ENCODE data around the gene EDEM3.
"Not testable (repeated sequence)": the region's sequence is repeated elsewhere in the genome, so short reads cannot be mapped to it uniquely, and the experiment has no call there.

EDEM3 gene

DNA sequence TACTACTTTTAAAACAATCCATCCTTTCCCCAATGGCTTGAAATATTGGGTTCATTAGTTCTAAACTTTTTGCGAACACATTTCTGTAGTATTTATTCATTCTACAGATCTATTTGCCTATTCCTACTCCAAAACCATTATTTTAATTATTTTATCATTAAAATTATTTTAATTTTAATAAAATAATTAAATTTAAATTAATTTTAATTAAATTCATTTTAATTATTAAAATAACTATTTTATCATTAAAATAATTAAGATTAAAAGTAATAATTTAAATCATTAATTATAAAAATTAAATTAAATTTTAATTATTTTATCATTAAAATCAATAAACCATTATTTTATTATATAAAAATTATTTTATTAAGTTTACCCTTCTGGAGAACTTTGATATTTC lies 15.6 kb downstream of the EDEM3 start:
- DNase-seq = no peak

DNA sequence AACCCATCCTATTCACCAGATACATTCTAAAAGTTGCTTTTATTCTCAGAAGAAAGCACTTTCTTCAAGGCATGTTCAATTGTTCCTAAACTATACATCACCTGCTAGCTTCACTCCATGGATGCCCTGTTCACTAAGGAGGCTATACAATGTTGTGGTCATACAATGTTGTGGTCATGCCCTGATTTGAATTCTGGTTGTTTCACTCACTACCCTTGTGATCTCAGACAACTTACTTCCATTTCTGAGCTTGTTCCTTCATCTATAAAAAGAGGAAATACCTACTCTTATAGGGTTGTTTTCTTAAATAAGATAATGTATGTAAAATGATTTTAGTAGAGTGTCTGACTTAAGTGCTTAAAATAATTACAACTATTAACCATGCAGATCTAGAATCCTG lies 19.7 kb downstream of the EDEM3 start:
- DNase-seq = peak; percentile 18

DNA sequence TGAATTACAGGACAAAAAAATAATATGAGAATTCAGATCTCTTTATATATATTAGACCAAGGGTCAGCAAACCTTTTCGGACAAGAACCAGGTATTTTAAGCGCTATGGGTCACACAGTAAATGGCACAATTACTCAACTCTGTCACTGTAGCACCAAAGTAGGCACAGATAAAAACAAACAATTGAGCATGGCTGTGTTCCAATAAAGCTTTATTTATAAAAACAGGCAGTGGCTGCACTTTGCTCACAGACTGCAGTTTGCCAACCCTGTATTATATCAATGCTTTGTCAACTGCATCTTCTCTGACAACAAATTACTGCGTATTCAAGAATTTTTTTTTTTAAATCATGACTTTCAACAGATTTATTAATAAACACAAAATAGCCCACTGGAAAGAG lies 29.8 kb downstream of the EDEM3 start:
- DNase-seq = no peak

DNA sequence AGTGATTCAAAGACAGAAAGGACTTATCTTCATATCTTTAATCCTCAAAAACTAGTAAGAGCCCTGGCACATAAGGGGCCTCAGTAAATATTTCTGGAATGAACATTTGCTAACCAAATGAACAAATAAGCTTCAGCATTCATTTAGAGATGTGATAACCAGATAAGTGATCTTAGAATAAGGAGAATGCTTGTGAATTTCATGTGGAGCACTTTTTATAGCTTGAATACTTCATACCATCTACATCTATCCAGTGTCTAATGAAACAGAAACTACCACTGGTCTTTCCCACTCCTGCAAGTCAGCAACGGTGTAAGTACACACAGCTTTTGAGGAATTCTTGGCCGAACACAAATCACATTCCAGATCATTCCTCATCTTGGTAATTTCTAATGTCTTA lies 38.5 kb downstream of the EDEM3 start:
- no peak for DNase-seq

- DNase-seq = no peak
Observed at GRCh38 chr1:184709418-184709817, 45.2 kb downstream of the EDEM3 start.

DNA sequence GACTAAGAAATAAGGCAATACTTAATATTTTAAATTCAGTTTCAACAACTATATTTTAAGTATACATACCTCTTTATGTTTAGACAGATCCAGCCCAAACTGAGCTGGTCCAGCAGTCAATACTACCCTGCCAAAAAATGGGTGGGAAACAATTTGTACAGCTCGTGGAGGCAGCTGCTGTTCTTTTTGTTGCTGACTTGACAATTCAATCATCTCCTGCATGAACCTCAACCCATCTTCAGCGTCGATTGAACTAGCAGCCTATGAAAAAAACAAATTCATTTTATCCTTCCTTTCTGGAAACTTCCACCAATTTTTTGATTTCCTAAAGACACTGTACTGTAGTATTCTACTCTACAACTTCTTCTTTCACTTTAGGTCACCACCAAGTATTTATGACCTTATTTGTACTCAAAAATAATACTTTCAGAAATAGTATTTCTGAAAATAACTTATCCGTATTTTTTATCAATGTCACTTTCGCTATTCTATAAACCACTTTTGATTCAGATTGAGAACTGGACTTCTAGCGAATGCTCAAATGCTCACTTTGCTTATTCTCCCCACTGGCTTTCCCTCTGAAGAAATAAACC lies 46.5 kb downstream of the EDEM3 start:
- no peak for DNase-seq

DNA sequence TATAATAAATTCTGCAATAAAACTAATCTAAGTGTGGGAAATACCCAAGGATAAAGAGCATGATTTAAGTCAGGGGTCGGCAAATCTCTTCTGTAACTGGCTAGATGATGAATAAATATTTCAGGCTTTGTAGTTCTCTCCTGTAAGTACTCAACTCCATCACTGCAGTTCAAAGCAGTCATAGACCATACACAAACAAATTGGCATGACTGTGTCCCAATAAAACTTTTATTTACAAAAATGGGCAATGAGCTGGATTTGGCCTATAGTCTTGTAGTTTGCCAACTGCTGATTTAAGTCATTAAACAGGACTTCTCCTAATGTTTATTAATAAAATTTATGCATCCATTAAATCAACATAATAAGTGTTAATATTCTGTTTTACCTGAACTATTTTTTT lies 49.4 kb downstream of the EDEM3 start:
- no peak for DNase-seq

DNA sequence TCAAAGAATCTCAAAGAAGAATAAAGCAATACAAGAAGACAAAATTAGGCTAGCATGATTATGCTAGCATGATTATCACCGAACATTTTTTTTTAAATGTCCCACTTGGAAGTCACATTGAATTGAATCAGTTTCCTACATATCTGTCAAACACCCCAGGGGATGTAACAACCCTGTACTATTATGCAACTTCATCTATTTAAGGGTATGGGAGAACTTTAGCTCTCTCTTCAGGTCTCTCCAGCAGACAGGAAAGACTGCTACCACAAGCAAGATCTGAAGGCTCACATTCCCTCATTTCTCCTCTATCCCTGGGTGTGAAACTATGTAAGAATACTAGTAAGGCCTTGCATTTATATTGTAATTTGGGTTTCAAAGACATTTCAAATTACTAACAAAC lies 52.8 kb downstream of the EDEM3 start:
- DNase-seq = no peak

- DNase-seq = peak; percentile 6
Observed at GRCh38 chr1:184698969-184699368, 55.7 kb downstream of the EDEM3 start.

DNA sequence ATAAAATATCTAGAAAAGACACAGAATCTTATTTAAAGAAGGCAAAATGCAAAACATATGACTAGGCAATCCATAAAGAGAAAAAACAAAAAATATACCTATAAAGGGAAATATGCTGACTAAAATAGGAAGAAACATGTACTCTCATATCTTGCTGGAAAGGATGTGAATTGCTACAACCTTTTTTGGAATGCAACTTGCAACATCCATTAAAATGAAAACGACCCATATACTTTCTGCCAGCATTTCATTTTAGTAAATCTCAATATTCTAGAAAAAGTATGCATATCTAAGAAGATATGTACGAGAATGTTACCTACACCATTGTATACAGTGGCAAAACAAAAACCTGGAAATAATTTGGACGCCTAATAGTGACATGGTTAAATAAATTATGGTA lies 56.6 kb downstream of the EDEM3 start:
- no peak for DNase-seq

- no peak for DNase-seq
Observed at GRCh38 chr1:184696403-184696802, 58.3 kb downstream of the EDEM3 start.

GRCh38 chr1:184695023-184695422 lies 59.6 kb downstream of the EDEM3 start:
- DNase-seq = no peak

DNA sequence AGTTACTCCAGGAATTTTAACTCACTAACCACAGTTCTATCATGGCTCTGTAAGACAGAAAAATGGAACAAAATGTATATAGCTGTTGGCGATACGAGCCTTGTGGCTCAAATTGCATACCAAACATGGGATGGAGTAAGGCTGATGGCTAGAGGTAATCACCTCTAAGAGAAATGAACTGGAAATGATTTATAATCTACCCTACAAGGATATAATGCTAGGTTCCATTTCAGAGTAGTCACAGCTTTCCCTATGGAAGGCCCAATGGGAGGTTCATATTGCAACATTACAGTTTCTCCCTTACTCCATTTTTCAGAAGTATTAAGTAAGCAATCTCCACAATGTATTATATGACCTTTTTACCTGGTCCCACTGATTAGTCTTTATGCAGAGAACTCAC lies 61.6 kb downstream of the EDEM3 start:
- no peak for DNase-seq

GRCh38 chr1:184691719-184692324 lies 62.8 kb downstream of the EDEM3 start:
- peak; percentile 63 for DNase-seq

- DNase-seq = peak; percentile 56
Observed at GRCh38 chr1:184686540-184686939, 68.1 kb downstream of the EDEM3 start.

GRCh38 chr1:184685116-184685515 lies 69.5 kb downstream of the EDEM3 start:
- no peak for DNase-seq

GRCh38 chr1:184684285-184685074 lies 70.2 kb downstream of the EDEM3 start:
- no peak for DNase-seq

DNA sequence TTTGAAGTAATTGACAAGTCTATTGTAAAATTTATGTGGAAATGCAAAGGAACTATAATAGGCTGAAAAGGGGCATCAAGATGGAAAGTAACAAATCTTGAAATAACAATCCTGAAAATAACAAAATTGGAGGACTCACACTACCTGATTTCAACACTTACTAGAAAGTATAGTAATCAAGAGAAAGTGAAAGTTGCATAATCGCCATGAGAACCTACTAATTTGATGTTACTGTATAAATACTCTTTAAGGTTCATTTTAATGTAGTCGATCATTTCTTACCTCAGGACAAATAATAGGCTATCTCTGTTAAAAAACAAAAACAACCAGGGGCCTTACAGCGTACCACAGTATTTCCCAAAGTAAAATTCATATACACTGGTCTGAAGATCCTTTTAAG lies 71.7 kb downstream of the EDEM3 start:
- peak; percentile 26 for DNase-seq

DNA sequence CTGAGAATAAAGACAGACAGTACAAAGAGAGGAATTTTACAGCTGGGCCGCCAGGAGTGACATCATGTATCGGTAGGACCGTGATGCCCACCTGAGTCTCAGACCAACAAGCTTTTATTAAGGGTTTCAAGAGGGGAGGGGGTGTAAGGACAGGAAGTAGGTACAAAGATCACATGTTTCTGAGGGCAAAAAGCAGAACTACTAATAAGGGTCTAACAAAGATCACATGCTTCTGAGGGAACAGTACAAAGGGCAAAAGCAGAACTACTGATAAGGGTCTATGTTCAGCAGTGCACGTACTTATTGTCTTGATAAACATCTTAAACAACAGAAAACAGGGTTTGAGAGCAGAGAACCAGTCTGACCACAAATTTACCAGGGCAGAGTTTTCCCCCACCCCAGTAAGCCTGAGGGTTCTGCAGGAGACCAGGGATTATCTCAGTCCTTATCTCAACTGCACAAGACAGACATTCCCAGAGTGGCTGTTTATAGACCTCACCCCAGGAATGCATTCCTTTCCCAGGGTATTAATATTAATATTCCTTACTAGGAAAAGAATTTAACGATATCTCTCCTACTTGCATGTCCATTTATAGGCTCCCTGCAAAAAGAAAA lies 73.9 kb downstream of the EDEM3 start:
- peak; percentile 66 for DNase-seq

DNA sequence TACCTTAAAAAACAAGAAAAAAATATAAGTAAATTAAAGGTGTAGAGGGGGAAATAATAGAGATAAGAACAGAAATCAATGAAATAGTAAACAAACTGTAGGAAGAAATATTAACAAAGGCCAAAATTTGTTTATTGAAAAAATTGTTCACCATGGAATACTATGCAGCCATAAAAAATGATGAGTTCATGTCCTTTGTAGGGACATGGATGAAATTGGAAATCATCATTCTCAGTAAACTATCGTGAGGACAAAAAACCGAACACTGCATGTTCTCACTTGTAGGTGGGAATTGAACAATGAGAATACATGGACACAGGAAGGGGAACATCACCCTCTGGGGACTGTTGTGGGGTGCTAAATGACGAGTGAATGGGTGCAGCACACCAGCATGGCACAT lies 75.2 kb downstream of the EDEM3 start:
- not testable (repeated sequence) for DNase-seq

DNA sequence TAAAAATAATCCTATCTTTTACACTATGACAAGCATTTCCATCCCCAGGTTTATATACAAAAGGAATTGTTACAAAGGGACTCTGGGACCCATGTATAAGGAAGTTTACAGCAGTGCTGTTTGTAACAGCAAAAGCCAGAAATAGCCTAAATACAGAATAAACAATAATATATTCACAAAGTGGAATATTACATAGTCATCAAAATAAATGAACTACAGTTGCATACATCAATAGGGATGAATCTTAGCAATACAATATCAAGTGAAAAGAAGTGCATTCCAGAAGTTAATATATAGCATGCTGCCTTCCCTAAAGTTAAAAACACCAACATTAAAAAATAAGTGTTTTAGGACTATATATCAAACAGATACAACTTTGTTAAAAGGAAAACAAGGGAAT lies 77.3 kb downstream of the EDEM3 start:
- DNase-seq = no peak

DNA sequence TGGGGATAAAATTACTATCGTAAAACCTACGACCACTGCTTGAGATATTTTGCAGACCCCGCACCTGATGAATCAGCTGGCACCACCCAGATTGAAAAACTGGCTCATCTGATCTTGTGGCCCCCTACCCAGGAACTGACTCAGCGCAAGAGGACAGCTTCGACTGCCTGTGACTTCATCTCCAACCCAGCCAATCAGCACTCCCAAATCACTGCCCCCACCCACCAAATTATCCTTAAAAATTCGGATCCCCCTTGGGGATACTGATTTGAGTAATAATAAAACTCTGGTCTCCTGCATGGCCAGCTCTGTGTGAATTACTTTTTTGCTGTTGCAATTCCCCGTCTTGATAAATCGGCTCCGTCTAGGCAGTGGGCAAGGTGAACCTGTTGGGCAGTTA lies 81.4 kb downstream of the EDEM3 start:
- no peak for DNase-seq

GRCh38 chr1:184672013-184672726 lies 82.5 kb downstream of the EDEM3 start:
- DNase-seq = no peak
